KMS-11 (cell line): ENCODE data around the gene INA.
"Not testable (repeated sequence)": the region's sequence is repeated elsewhere in the genome, so short reads cannot be mapped to it uniquely, and the experiment has no call there.

Experiments
- H2AFZ ChIP-seq: fragments of 200-600 bp; sonication (generic); 2 replicates; pipeline ENCODE4 v1.6.1; 2016; ENCODE audit warnings: antibody characterized with exemption, mixed run types, low read depth
- H3K27ac ChIP-seq: fragments of 200-600 bp; sonication (generic); 2 replicates; pipeline ENCODE4 v1.6.1; 2016; ENCODE audit warnings: mild to moderate bottlenecking, mixed run types
- H3K27me3 ChIP-seq: fragments of 200-600 bp; sonication (generic); 2 replicates; pipeline ENCODE4 v1.6.1; 2017; ENCODE audit warnings: mild to moderate bottlenecking, low read depth, mixed run types, moderate library complexity; ENCODE audit not compliant: insufficient read depth
- H3K36me3 ChIP-seq: fragments of 200-600 bp; sonication (generic); 2 replicates; pipeline ENCODE4 v1.6.1; 2017; ENCODE audit warnings: mild to moderate bottlenecking, mixed run types; ENCODE audit not compliant: insufficient read depth
- H3K4me1 ChIP-seq: fragments of 200-600 bp; sonication (generic); 2 replicates; pipeline ENCODE4 v1.6.1; 2016; ENCODE audit warnings: mild to moderate bottlenecking, low read depth, mixed run types; ENCODE audit not compliant: poor library complexity, severe bottlenecking
- H3K4me2 ChIP-seq: fragments of 200-600 bp; sonication (generic); 2 replicates; pipeline ENCODE4 v1.7.0; 2016; ENCODE audit warnings: mild to moderate bottlenecking, mixed run types
- H3K4me3 ChIP-seq: fragments of 200-600 bp; sonication (generic); IDR thresholded peaks from 2 replicates; pipeline ENCODE4 v1.6.1; 2017; ENCODE audit warnings: low read depth, low read length, mixed read lengths; ENCODE audit not compliant: insufficient read depth
- H3K79me2 ChIP-seq: fragments of 200-600 bp; sonication (generic); 2 replicates; pipeline ENCODE4 v1.6.1; 2016; ENCODE audit warnings: low read depth, mixed run types; ENCODE audit not compliant: insufficient read depth
- H3K9ac ChIP-seq: fragments of 200-600 bp; sonication (generic); 2 replicates; pipeline ENCODE4 v1.6.1; 2016; ENCODE audit warnings: mild to moderate bottlenecking, mixed run types
- H4K20me1 ChIP-seq: fragments of 200-600 bp; sonication (generic); 2 replicates; pipeline ENCODE4 v1.6.1; 2016; ENCODE audit warnings: mild to moderate bottlenecking, mixed run types; ENCODE audit not compliant: insufficient read depth
- TF ChIP-seq, protein P1 (sequence below): fragments of 200-600 bp; sonication (generic); conservative IDR thresholded peaks from 2 replicates; pipeline ENCODE4 v1.6.1; 2017; ENCODE audit warnings: low read depth, mild to moderate bottlenecking, antibody characterized with exemption, low read length, moderate library complexity, mixed read lengths

Gene INA

GRCh38 chr10:103244666-103245271, 32.2 kb upstream of the INA start:
- H2AFZ ChIP-seq: no peak overlapping the region
- TF ChIP-seq, protein P1, sequence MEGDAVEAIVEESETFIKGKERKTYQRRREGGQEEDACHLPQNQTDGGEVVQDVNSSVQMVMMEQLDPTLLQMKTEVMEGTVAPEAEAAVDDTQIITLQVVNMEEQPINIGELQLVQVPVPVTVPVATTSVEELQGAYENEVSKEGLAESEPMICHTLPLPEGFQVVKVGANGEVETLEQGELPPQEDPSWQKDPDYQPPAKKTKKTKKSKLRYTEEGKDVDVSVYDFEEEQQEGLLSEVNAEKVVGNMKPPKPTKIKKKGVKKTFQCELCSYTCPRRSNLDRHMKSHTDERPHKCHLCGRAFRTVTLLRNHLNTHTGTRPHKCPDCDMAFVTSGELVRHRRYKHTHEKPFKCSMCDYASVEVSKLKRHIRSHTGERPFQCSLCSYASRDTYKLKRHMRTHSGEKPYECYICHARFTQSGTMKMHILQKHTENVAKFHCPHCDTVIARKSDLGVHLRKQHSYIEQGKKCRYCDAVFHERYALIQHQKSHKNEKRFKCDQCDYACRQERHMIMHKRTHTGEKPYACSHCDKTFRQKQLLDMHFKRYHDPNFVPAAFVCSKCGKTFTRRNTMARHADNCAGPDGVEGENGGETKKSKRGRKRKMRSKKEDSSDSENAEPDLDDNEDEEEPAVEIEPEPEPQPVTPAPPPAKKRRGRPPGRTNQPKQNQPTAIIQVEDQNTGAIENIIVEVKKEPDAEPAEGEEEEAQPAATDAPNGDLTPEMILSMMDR: peak; percentile 90
- H3K36me3 ChIP-seq: no peaks in the 10 kb centered on the region
- no peak overlapping the region for H3K4me2 ChIP-seq
- H3K4me3 ChIP-seq: no peak overlapping the region
- H3K9ac ChIP-seq: no peak overlapping the region
- peaks cover 4% of the 10 kb centered on the region for H3K4me1 ChIP-seq
- H3K27me3 ChIP-seq: no peaks in the 10 kb centered on the region
- H3K27ac ChIP-seq: no peak overlapping the region
- H3K79me2 ChIP-seq: no peaks in the 10 kb centered on the region
- H4K20me1 ChIP-seq: no peaks in the 10 kb centered on the region

- not testable (repeated sequence) for H3K4me3 ChIP-seq, H3K27ac ChIP-seq, H3K27me3 ChIP-seq, H3K4me1 ChIP-seq, H3K9ac ChIP-seq, H3K36me3 ChIP-seq, H3K79me2 ChIP-seq, H2AFZ ChIP-seq, H4K20me1 ChIP-seq, H3K4me2 ChIP-seq
Observed at GRCh38 chr10:103245587-103245986, 31.4 kb upstream of the INA start, which contains the start of gene RPEL1. Gene RPEL1, plus strand, starts transcription at chr10:103245887. Its CDS starts 110 bp downstream, at chr10:103245997.

DNA sequence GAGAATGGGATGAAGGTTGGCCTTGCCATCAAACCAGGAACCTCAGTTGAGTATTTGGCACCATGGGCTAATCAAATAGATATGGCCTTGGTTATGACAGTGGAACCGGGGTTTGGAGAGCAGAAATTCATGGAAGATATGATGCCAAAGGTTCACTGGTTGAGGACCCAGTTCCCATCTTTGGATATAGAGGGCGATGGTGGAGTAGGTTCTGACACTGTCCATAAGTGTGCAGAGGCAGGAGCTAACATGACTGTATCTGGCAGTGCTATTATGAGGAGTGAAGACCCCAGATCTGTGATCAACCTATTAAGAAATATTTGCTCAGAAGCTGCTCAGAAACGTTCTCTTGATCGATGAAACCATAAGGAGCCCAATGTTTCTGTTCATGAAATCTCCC, 30.6 kb upstream of the INA start:
- Histone ChIP-seq H3K4me2 (no peak overlapping the region), H3K27ac (no peak overlapping the region), H3K4me1 (peaks cover 4% of the 10 kb centered on the region), H3K4me3 (no peak overlapping the region), H3K79me2 (no peaks in the 10 kb centered on the region), H3K9ac (no peak overlapping the region), H2AFZ (no peak overlapping the region), H3K36me3 (no peaks in the 10 kb centered on the region), H3K27me3 (no peaks in the 10 kb centered on the region), H4K20me1 (no peaks in the 10 kb centered on the region)
- TF ChIP-seq, protein P1: no peak

- no peak overlapping the region for H3K4me3 ChIP-seq
- no peaks in the 10 kb centered on the region for H3K36me3 ChIP-seq
- TF ChIP-seq, protein P1: no peak
- H2AFZ ChIP-seq: no peak overlapping the region
- H3K79me2 ChIP-seq: no peaks in the 10 kb centered on the region
- H3K27ac ChIP-seq: no peak overlapping the region
- H3K4me2 ChIP-seq: no peak overlapping the region
- H4K20me1 ChIP-seq: no peaks in the 10 kb centered on the region
- H3K4me1 ChIP-seq: no peaks in the 10 kb centered on the region
- no peak overlapping the region for H3K9ac ChIP-seq
- no peaks in the 10 kb centered on the region for H3K27me3 ChIP-seq
Observed at GRCh38 chr10:103254113-103254512, 22.8 kb upstream of the INA start.

- H3K79me2 ChIP-seq: no peaks in the 10 kb centered on the region
- no peaks in the 10 kb centered on the region for H3K27me3 ChIP-seq
- no peaks in the 10 kb centered on the region for H3K36me3 ChIP-seq
- no peak overlapping the region for H3K9ac ChIP-seq
- H4K20me1 ChIP-seq: no peaks in the 10 kb centered on the region
- no peak overlapping the region for H2AFZ ChIP-seq
- H3K4me2 ChIP-seq: no peak overlapping the region
- H3K4me3 ChIP-seq: no peak overlapping the region
- TF ChIP-seq, protein P1: no peak
- H3K4me1 ChIP-seq: no peaks in the 10 kb centered on the region
- no peak overlapping the region for H3K27ac ChIP-seq
Observed at GRCh38 chr10:103254538-103255325, 22.2 kb upstream of the INA start.
